Liver (tissue), 9 donors: ENCODE results near the gene CD28. TPM values are rescaled to one million over a fixed set of nuclear protein-coding genes. Genes with fewer than 3 reads are reported as not detected.
A peak's percentile ranks its signal among the peaks of the same experiment; 100 is the strongest.

Experiments used
- DNase-seq: peaks from one replicate; pipeline ENCODE4 v3.0.0-alpha.2; 2017; ENCODE audit warnings: low spot score
- H3K27ac ChIP-seq, 2 donors: one replicate each; pipeline ENCODE4 v1.7.0; 2013; ENCODE audit warnings: inconsistent platforms in 2 of 2, low read length in 2 of 2, control low read depth in 1 of 2, low read depth in 1 of 2, mild to moderate bottlenecking in 1 of 2
- H3K27me3 ChIP-seq, 4 donors: one replicate each; pipeline versions ENCODE4 v1.6.1 to v1.7.0; 2013; ENCODE audit warnings: low read length in 3 of 4, inconsistent platforms in 1 of 4, mild to moderate bottlenecking in 1 of 4, moderate library complexity in 1 of 4; ENCODE audit not compliant: control insufficient read depth in 4 of 4, insufficient read depth in 4 of 4
- H3K36me3 ChIP-seq, 4 donors: one replicate each; pipeline versions ENCODE4 v1.6.1 to v1.7.0; 2013; ENCODE audit warnings: low read length in 3 of 4, mild to moderate bottlenecking in 3 of 4, low read depth in 1 of 4, moderate library complexity in 1 of 4; ENCODE audit not compliant: control insufficient read depth in 4 of 4, insufficient read depth in 3 of 4
- H3K4me1 ChIP-seq, 4 donors: one replicate each; pipeline versions ENCODE4 v1.6.1 to v1.7.0; 2013; ENCODE audit warnings: low read length in 3 of 4, mild to moderate bottlenecking in 3 of 4, moderate library complexity in 1 of 4; ENCODE audit not compliant: control insufficient read depth in 4 of 4, insufficient read depth in 4 of 4
- H3K4me3 ChIP-seq, 3 donors: one replicate each; pipeline versions ENCODE4 v1.6.1 to v1.7.0; 2013; ENCODE audit warnings: low read length in 3 of 3, control low read depth in 1 of 3, low read depth in 1 of 3, mild to moderate bottlenecking in 1 of 3
- H3K9ac ChIP-seq, 2 donors: one replicate each; pipeline ENCODE4 v1.7.0; 2013; ENCODE audit warnings: low read length in 2 of 2, mild to moderate bottlenecking in 2 of 2, moderate library complexity in 2 of 2, control low read depth in 1 of 2, low read depth in 1 of 2
- H3K9me3 ChIP-seq, 4 donors: one replicate each; pipeline versions ENCODE4 v1.6.1 to v1.7.0; 2013; ENCODE audit warnings: low read length in 3 of 4; ENCODE audit not compliant: control insufficient read depth in 4 of 4
- EGR1 ChIP-seq, 2 donors: IDR thresholded peaks; 2 replicates each; pipeline ENCODE4 v1.6.1; 2016 to 2018; ENCODE audit warnings: antibody characterized with exemption in 2 of 2, low read depth in 2 of 2
- FOXA1 ChIP-seq: IDR thresholded peaks from 2 replicates; pipeline ENCODE4 v1.6.1; 2016; ENCODE audit warnings: antibody characterized with exemption
- FOXA2 ChIP-seq: IDR thresholded peaks from 2 replicates; pipeline ENCODE4 v1.6.1; 2016; ENCODE audit warnings: antibody characterized with exemption
- GABPA ChIP-seq, 2 donors: IDR thresholded peaks in 1 of 2; conservative IDR thresholded peaks in 1 of 2; 2 replicates each; pipeline ENCODE4 v1.6.1; 2016; ENCODE audit warnings: antibody characterized with exemption in 2 of 2, mild to moderate bottlenecking in 1 of 2, moderate library complexity in 1 of 2
- HNF4A ChIP-seq, 2 donors: conservative IDR thresholded peaks; 2 replicates each; pipeline ENCODE4 v1.6.1; 2016; ENCODE audit warnings: antibody characterized with exemption in 2 of 2, mild to moderate bottlenecking in 2 of 2
- HNF4G ChIP-seq: IDR thresholded peaks from 2 replicates; pipeline ENCODE4 v1.6.1; 2016; ENCODE audit warnings: antibody characterized with exemption
- JUND ChIP-seq, 2 donors: IDR thresholded peaks; 2 replicates each; pipeline ENCODE4 v1.6.1; 2016; ENCODE audit warnings: antibody characterized with exemption in 2 of 2
- NR2F2 ChIP-seq: IDR thresholded peaks from 2 replicates; pipeline ENCODE4 v1.6.1; 2016; ENCODE audit warnings: antibody characterized with exemption
- RAD21 ChIP-seq, 2 donors: IDR thresholded peaks; 2 replicates each; pipeline ENCODE4 v1.6.1; 2016; ENCODE audit warnings: antibody characterized with exemption in 2 of 2, mild to moderate bottlenecking in 2 of 2
- RXRA ChIP-seq, 2 donors: IDR thresholded peaks; 2 replicates each; pipeline ENCODE4 v1.6.1; 2017 to 2018; ENCODE audit warnings: antibody characterized with exemption in 2 of 2, mild to moderate bottlenecking in 1 of 2
- SP1 ChIP-seq: IDR thresholded peaks from 2 replicates; pipeline ENCODE4 v1.6.1; 2018; ENCODE audit warnings: antibody characterized with exemption, mild to moderate bottlenecking
- WGBS: extraction: QIAGEN DNeasy Blood & Tissue Kit; methylation state at CpG from one replicate; pipeline ENCODE4 v1.1.7; 2013; 5-methylcytosine and 5-hydroxymethylcytosine counted together
- polyA plus RNA-seq, 2 donors: library from polyadenylated mRNA; stranded (reverse) in 1 of 2; unstranded in 1 of 2; fragments of 200-250 nt in 1 of 2; fragments of >200 nt in 1 of 2; fragmentation: Nextera tagmentation in 1 of 2; extraction: Ambion mirVana in 1 of 2; gene quantifications; one replicate each; pipeline versions ENCODE4 v1.2.1 to v1.2.3, GENCODE V29; 2013 to 2015
- total RNA-seq, 2 donors: library from RNA; depleted of rRNA; stranded (reverse); fragments of >200 nt; gene quantifications; one replicate each; pipeline ENCODE4 v1.2.3, GENCODE V29; 2014
- TF ChIP-seq, protein P1 (sequence below): IDR thresholded peaks from 2 replicates; pipeline ENCODE4 v1.6.1; 2016; ENCODE audit warnings: antibody characterized with exemption, mild to moderate bottlenecking
- TF ChIP-seq, protein P2 (sequence below): fragments of 150-350 bp; IDR thresholded peaks from 2 replicates; pipeline ENCODE4 v1.5.1; 2017; ENCODE audit warnings: improper control_type of control experiment, low read depth, low read length; ENCODE audit not compliant: missing input control
- TF ChIP-seq, protein P3 (sequence below): IDR thresholded peaks from 2 replicates; pipeline ENCODE4 v1.6.1; 2016; ENCODE audit warnings: antibody characterized with exemption
- donor health status: healthy.
- donor health status: healthy.
- donor health status: healthy.
- donor health status: healthy.
- donor health status: healthy.

Gene CD28
- total and polyA plus RNA-seq, 4 donors, result 0.08 to 0.93 (median 0.33) TPM

DNA sequence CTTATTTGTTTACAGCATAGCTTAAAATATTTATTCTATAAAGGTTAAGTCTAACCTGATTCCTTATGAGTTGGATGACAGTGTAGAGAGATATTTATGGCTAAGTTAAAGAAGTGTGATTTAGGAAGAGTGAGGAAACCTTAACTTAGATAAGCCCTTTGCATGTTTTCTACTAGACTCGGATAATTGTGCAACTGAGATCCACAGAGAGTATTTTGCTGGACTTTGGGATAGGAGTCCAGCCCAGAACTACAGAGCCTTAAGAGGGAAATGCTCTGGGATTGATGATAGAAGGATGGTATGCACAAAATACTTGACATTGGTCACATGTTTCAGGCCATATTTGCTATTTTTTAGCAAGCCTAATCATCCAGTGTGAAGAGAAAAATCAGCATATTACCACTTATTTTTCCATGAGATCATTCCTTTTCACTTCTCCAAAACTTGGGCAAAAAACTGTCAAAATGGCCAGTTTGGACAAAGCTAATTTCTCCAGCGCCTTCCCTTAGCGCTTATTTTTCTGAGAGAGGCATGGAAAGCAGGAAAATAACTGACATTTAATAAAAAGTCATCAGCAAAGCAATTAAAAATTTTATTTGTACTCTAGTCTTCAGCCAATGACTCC is 3.1 kb downstream of the CD28 start:
- Histone ChIP-seq H3K4me3 (no peak overlapping the region), H3K27ac (no peak overlapping the region)

DNA sequence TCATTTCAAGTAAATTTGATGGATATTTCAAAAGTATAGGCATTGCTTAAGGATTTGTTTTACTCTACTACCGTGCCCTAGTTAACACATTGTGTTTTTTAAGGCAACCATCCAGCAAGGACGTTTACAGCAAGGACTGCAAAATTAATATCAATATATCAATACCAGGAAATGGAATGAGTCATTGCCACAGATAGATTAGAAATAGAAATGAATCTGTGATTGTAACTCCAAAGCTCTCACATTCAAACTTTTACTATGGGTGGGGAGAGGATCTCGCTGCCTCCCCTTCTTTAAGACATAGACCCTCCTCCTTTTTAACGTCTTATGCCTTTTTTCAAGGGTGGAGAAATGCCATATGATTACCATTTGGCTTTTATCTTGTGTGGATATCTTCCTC is 3.8 kb downstream of the CD28 start:
- H3K9me3 ChIP-seq, result no peaks in the 10 kb centered on the region
- TF ChIP-seq, protein P1, sequence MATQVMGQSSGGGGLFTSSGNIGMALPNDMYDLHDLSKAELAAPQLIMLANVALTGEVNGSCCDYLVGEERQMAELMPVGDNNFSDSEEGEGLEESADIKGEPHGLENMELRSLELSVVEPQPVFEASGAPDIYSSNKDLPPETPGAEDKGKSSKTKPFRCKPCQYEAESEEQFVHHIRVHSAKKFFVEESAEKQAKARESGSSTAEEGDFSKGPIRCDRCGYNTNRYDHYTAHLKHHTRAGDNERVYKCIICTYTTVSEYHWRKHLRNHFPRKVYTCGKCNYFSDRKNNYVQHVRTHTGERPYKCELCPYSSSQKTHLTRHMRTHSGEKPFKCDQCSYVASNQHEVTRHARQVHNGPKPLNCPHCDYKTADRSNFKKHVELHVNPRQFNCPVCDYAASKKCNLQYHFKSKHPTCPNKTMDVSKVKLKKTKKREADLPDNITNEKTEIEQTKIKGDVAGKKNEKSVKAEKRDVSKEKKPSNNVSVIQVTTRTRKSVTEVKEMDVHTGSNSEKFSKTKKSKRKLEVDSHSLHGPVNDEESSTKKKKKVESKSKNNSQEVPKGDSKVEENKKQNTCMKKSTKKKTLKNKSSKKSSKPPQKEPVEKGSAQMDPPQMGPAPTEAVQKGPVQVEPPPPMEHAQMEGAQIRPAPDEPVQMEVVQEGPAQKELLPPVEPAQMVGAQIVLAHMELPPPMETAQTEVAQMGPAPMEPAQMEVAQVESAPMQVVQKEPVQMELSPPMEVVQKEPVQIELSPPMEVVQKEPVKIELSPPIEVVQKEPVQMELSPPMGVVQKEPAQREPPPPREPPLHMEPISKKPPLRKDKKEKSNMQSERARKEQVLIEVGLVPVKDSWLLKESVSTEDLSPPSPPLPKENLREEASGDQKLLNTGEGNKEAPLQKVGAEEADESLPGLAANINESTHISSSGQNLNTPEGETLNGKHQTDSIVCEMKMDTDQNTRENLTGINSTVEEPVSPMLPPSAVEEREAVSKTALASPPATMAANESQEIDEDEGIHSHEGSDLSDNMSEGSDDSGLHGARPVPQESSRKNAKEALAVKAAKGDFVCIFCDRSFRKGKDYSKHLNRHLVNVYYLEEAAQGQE, result no peak
- TF ChIP-seq FOXA2 (no peak), FOXA1 (no peak), SP1 (no peak), GABPA (IDR thresholded peaks at IDR 0.05 in 1 of 2, conservative IDR thresholded peaks at IDR 0.05 in 1 of 2) (no peak), NR2F2 (no peak), JUND (IDR thresholded peaks at IDR 0.05) (no peak), RAD21 (IDR thresholded peaks at IDR 0.05) (no peak), RXRA (IDR thresholded peaks at IDR 0.05) (no peak)
- TF ChIP-seq, protein P2, sequence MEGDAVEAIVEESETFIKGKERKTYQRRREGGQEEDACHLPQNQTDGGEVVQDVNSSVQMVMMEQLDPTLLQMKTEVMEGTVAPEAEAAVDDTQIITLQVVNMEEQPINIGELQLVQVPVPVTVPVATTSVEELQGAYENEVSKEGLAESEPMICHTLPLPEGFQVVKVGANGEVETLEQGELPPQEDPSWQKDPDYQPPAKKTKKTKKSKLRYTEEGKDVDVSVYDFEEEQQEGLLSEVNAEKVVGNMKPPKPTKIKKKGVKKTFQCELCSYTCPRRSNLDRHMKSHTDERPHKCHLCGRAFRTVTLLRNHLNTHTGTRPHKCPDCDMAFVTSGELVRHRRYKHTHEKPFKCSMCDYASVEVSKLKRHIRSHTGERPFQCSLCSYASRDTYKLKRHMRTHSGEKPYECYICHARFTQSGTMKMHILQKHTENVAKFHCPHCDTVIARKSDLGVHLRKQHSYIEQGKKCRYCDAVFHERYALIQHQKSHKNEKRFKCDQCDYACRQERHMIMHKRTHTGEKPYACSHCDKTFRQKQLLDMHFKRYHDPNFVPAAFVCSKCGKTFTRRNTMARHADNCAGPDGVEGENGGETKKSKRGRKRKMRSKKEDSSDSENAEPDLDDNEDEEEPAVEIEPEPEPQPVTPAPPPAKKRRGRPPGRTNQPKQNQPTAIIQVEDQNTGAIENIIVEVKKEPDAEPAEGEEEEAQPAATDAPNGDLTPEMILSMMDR, result no peak
- WGBS, result 71% methylated on average over 4 of the region's 4 CpGs
- H3K4me1 ChIP-seq, result no peaks in the 10 kb centered on the region
- DNase-seq, result no peak
- H3K27ac ChIP-seq, result no peak overlapping the region
- H3K9ac ChIP-seq, result no peak overlapping the region
- no peaks in the 10 kb centered on the region for H3K36me3 ChIP-seq
- no peaks in the 10 kb centered on the region for H3K27me3 ChIP-seq
- H3K4me3 ChIP-seq, result no peak overlapping the region

More for the DNA sequence above, 3.1 kb downstream of the CD28 start:
- H3K9ac ChIP-seq, result no peak overlapping the region
- no peak for DNase-seq
- H3K9me3 ChIP-seq, result no peaks in the 10 kb centered on the region
- H3K36me3 ChIP-seq, result no peaks in the 10 kb centered on the region
- no peaks in the 10 kb centered on the region for H3K4me1 ChIP-seq
- 78% methylated on average over 3 of the region's 3 CpGs for WGBS
- H3K27me3 ChIP-seq, result no peaks in the 10 kb centered on the region
- TF ChIP-seq, protein P3, sequence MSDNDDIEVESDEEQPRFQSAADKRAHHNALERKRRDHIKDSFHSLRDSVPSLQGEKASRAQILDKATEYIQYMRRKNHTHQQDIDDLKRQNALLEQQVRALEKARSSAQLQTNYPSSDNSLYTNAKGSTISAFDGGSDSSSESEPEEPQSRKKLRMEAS, result no peak
- TF ChIP-seq HNF4A (conservative IDR thresholded peaks at IDR 0.05), result peak; percentile 30 to 49
- no peak for TF ChIP-seq NR2F2
- no peak for TF ChIP-seq HNF4G

DNA sequence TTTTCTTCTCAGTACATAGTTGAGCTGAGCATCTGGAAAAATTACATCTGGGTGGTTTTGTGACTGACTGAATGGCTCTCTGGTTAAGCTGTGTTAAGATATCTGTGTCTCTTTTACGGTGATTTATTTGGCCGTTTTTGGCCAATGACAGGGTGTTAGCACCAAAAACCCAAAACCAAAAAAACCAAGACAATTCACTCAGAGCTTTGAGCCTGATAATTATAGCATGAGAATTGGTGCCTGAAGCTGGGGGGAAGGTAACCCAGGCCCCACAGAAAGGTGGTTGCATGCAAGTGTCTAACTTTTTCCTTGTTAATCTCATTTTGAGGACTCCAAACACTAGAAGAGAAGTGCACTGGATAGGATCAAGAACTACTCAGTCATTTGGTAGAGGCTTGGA is 4.5 kb downstream of the CD28 start:
- no peak overlapping the region for H3K27ac ChIP-seq
- H3K9me3 ChIP-seq, result no peaks in the 10 kb centered on the region
- WGBS, result 92% methylated on average over 2 of the region's 2 CpGs

More for the DNA sequence above, 4.5 kb downstream of the CD28 start:
- H3K4me1 ChIP-seq, result peaks cover 0 to 2% (median 0%) of the 10 kb centered on the region in 4 donors
- TF ChIP-seq FOXA2 (no peak), HNF4G (no peak), EGR1 (IDR thresholded peaks at IDR 0.05; ENCODE audit: low read depth in 2 of 2) (no peak)
- H3K27me3 ChIP-seq, result no peaks in the 10 kb centered on the region
- H3K36me3 ChIP-seq, result no peaks in the 10 kb centered on the region
- no peak overlapping the region for H3K9ac ChIP-seq
- DNase-seq, result no peak
- H3K4me3 ChIP-seq, result no peak overlapping the region
